ENCODE data around the gene TSPAN14.
"Not testable (repeated sequence)": the region's sequence is repeated elsewhere in the genome, so short reads cannot be mapped to it uniquely, and the experiment has no call there.

Gene TSPAN14

DNA sequence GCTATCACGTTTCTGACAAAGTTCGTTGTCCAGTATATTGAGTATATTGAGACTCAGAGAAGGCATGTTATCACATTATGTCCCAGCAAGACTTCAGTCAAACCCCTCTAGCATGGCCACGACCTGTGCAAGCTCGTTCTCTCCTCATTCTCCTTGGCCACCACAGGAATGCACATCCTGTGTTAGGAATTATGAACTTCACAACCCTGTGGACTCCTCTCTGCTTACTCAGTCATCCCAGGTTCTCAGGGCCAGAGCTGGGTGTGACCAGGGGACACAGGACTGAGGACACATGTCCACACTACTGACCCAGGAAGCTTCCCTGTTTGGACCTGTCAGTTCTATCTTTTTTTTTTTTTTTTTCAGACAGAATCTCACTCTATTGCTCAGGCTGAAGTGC lies 87.9 kb downstream of the TSPAN14 start:
- DNase-seq (ENCODE audit: low read depth in 2 of 2), result no peak

DNA sequence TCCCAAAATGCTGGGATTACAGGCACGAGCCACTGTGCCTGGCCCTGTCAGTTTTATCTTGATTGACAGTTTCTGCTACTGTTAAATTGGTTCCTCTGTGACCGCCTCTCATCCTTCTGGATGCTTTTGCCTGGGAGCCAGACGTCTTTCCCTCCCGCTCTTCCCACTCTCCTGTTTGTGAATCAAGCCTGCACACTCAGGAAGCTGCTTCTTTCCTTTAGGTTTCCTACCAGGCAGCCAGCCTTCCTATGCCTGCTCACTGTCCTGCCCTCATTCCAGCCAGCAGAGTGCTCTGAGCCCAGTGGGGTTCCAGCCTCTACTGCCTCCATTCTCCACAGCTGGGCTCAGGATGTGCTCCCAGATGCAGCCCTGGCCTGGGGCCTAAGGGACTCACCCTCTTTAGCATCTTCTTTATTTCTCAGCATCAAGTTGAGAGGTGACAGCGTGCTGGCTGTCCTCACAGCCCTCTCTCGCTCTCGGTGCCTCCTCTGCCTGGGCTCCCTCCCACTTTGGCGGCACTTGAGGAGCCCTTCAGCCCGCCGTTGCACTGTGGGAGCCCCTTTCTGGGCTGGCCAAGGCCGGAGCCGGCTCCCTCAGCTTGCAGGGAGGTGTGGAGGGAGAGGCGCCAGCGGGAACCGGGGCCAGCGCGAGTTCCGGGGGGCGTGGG lies 88.7 kb downstream of the TSPAN14 start:
- no peak for DNase-seq (ENCODE audit: low read depth in 2 of 2)

GRCh38 chr10:80543319-80543672 lies 89.2 kb downstream of the TSPAN14 start:
- not testable (repeated sequence) for DNase-seq (ENCODE audit: low read depth in 2 of 2)

- DNase-seq (ENCODE audit: low read depth in 2 of 2), result no peak
These were observed 90.3 kb downstream of the TSPAN14 start for GRCh38 chr10:80544316-80544953.

DNA sequence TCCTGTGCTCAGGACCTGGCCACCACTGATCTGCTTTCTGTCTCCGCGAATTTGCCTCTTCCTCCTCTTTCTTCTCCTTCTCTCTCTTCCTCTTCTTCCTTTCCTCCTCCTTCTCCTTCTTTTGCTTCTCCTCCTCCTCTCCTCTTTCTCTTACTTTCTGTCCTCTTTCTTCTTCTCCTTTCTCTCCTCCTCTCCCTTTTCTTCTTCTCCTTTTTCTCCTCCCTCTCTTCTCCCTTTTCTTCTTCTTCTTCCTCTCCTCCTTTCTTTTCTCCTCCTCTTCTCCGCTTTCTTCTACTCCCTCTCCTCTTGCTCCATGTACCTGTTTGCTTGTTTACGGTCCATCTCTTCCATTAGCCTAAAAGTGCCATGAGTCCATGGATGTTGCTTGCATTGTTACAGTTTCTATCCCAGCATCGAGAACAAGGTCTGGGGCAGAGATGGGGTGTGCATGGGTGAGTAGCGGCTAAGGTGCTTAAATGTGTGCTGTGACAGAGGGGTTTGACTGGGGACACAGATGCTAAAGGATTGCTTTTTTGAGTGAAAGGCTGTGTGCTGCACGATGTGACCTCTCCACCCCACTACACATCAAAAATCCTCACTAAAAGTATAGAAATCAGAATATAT lies 91.3 kb downstream of the TSPAN14 start:
- no peak for DNase-seq (ENCODE audit: low read depth in 2 of 2)

- DNase-seq (ENCODE audit: low read depth in 2 of 2), result no peak
These were observed 98.1 kb downstream of the TSPAN14 start for GRCh38 chr10:80552151-80552646.

DNA sequence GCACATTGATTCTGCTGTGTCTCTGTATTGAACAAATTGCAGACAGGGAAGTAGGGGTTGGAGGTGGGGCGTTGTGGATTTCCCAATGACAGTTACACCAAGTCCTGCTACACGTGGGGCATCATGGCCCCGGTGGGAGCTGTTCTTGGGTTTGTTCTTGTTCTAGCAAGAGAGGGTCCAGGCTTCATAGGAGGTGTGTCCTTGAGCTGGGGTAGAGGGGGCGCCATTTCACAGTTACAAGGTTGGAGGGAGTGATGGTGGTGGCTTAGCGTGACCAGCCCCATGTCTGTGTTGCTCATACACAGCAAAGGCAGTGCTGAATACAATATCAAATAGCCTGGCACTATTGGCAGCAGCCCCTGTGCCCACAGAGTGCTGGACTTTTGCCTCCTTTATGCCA lies 99.3 kb downstream of the TSPAN14 start:
- DNase-seq (ENCODE audit: low read depth in 2 of 2), result no peak

DNA sequence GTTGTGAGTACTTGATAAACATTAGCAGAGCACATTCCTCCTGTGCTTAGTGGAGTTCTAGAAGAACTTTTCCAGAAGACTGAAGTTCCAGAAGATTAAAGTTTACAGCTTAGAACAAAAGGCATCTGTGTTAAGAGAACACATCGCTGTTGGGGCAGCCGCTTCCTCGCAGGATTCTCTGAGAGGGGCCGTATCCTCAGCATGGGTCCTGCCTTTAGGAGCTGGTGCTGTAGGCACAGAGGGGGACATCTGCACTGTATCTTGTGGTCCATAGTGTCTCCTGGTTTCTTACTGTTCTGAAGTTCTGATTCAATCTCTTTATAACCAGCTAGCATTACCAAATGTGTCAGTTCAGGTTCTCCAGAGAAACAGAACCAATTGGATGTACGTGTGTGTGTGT lies 99.9 kb downstream of the TSPAN14 start:
- no peak for DNase-seq (ENCODE audit: low read depth in 2 of 2)

- no peak for DNase-seq (ENCODE audit: low read depth in 2 of 2)
These were observed 101.3 kb downstream of the TSPAN14 start for GRCh38 chr10:80555415-80555814.

GRCh38 chr10:80561950-80562349 lies 107.8 kb downstream of the TSPAN14 start:
- DNase-seq (ENCODE audit: low read depth in 2 of 2), result no peak

DNA sequence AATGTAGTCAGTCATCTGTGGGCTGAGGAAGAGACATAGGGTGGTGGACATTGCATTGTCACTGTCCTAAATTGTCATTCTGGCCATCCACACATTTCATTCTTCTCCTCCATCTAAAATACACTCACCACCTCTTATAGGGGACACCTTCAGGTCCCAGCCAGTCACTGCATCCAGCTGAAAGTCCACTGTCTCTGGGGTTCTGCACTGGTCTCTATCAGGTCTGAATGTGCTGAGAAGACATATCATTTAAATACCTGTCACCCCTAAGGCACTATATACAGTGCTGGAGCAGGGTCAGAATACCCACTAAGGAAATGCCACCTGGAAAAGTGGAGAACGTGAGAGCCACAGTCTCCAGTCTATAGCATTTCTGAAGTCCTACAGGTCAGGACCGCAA lies 113.2 kb downstream of the TSPAN14 start:
- no peak for DNase-seq (ENCODE audit: low read depth in 2 of 2)

GRCh38 chr10:80569131-80569895 lies 115.2 kb downstream of the TSPAN14 start:
- no peak for DNase-seq (ENCODE audit: low read depth in 2 of 2)

- no peak for DNase-seq (ENCODE audit: low read depth in 2 of 2)
These were observed 117.2 kb downstream of the TSPAN14 start for GRCh38 chr10:80571352-80571751.

DNA sequence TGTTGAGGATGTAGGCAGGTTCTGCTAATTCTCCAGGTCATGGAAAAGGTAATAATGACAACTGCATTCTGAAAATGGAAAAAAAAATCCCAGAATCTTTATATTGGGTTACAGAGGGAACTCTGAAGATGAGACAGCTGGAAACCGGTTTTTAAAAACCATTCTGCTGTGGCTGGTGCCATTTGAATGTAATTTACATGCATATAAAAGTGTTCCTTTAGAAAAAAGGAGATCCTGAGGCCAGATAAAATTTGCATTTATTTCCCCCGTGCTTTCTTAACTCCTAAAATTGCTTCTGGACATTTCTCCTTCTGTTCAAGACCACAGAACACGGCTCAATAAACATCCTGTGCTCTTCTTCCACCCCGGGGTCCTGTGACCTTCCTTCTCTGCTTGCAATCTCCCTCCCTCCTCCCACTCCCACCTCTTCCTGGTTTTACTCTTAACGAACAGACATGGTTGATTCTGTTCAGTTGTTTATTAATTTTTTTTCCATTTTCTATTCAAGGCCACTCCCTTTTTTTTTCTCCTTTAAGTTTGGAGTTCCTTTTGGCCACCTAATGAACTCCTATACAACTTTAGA lies 125.2 kb downstream of the TSPAN14 start:
- DNase-seq (ENCODE audit: low read depth in 2 of 2), result no peak

GRCh38 chr10:80579849-80580637 lies 125.9 kb downstream of the TSPAN14 start:
- DNase-seq (ENCODE audit: low read depth in 2 of 2), result no peak

- no peak for DNase-seq (ENCODE audit: low read depth in 2 of 2)
These were observed 126.7 kb downstream of the TSPAN14 start for GRCh38 chr10:80580638-80581468.

GRCh38 chr10:80581469-80581835 lies 127.3 kb downstream of the TSPAN14 start:
- no peak for DNase-seq (ENCODE audit: low read depth in 2 of 2)

GRCh38 chr10:80582286-80582960 lies 128.3 kb downstream of the TSPAN14 start:
- DNase-seq (ENCODE audit: low read depth in 2 of 2), result no peak

Measured in stimulated activated CD8-positive, alpha-beta memory T cell treated with anti-CD3 and anti-CD28 coated beads, Interleukin-15, amount 100 ng/mL, for 48 hours (primary cell).